ENCODE results near the gene BPIFA2. TPM values are rescaled to one million over a fixed set of nuclear protein-coding genes. Genes with fewer than 3 reads are reported as not detected.

BPIFA2 gene
- total RNA-seq, 1 experiment from 2014 or later, result not detected

GRCh38 chr20:33124994-33125393, 43.0 kb upstream of the BPIFA2 start:
- ChIA-PET RAD21 (ENCODE audit: low non-redundant PET in 1 of 2, low total read pairs in 2 of 2, uncharacterized antibody in 2 of 2, unreplicated experiment in 2 of 2) (no interaction called here), CTCF (no interaction called here), POLR2A (no interaction called here)
- Histone ChIP-seq H3K9me3 (ENCODE audit: control insufficient read depth in 1 of 2, insufficient read depth in 1 of 2, low read depth in 1 of 2, low read length in 2 of 2) (no peaks in the 10 kb centered on the region), H3K36me3 (ENCODE audit: control insufficient read depth in 1 of 2, insufficient read depth in 2 of 2, low read length in 2 of 2) (no peaks in the 10 kb centered on the region), H3K4me3 (replicated peaks in 1 of 2; ENCODE audit: low read depth in 1 of 2, low read length in 2 of 2) (no peak overlapping the region), H3K9me2 (ENCODE audit: insufficient read depth) (no peaks in the 10 kb centered on the region), H3K79me2 (ENCODE audit: insufficient read depth, low read length) (no peaks in the 10 kb centered on the region), H3K27me3 (ENCODE audit: insufficient read depth, low read length) (0 out of 2 replicates have a peak, but pooled peaks cover 5% of the 10 kb centered on the region), H3K4me1 (ENCODE audit: control insufficient read depth in 1 of 2, insufficient read depth in 2 of 2, low read length in 2 of 2) (peaks cover 3 to 7% of the 10 kb centered on the region in 2 experiments; a peak in 3 of 4 replicates), H3K9ac (ENCODE audit: low read length) (no peak overlapping the region), H4K20me1 (ENCODE audit: insufficient read depth) (no peaks in the 10 kb centered on the region), H3K4me2 (ENCODE audit: low read length) (no peak overlapping the region), H2AFZ (ENCODE audit: low read depth, low read length, poor library complexity, severe bottlenecking) (no peak overlapping the region), H3K27ac (ENCODE audit: low read depth, low read length) (no peak overlapping the region)
- TF ChIP-seq ELF1 (IDR thresholded peaks at IDR 0.05; ENCODE audit: borderline replicate concordance, low read depth), result no peak
- no peak for TF ChIP-seq JUND (IDR thresholded peaks at IDR 0.05)
- no peak for TF ChIP-seq CBX3 (IDR thresholded peaks at IDR 0.05; ENCODE audit: low read depth)
- no peak for TF ChIP-seq EZH2phosphoT487 (IDR thresholded peaks at IDR 0.05; ENCODE audit: borderline replicate concordance)
- TF ChIP-seq ZFX (IDR thresholded peaks at IDR 0.05), result no peak
- no peak for TF ChIP-seq EZH2 (IDR thresholded peaks at IDR 0.05)
- TF ChIP-seq RAD21 (IDR thresholded peaks at IDR 0.05; ENCODE audit: low read depth), result no peak
- no peak for TF ChIP-seq CEBPB (IDR thresholded peaks at IDR 0.05; ENCODE audit: low read depth)
- TF ChIP-seq YY1 (IDR thresholded peaks at IDR 0.05; ENCODE audit: extremely low read depth, insufficient replicate concordance, low read depth, low read length), result no peak
- no peak for TF ChIP-seq EGR1 (IDR thresholded peaks at IDR 0.05; ENCODE audit: low read depth)
- TF ChIP-seq FOSL1 (IDR thresholded peaks at IDR 0.05; ENCODE audit: low read depth), result no peak
- TF ChIP-seq, protein P1, sequence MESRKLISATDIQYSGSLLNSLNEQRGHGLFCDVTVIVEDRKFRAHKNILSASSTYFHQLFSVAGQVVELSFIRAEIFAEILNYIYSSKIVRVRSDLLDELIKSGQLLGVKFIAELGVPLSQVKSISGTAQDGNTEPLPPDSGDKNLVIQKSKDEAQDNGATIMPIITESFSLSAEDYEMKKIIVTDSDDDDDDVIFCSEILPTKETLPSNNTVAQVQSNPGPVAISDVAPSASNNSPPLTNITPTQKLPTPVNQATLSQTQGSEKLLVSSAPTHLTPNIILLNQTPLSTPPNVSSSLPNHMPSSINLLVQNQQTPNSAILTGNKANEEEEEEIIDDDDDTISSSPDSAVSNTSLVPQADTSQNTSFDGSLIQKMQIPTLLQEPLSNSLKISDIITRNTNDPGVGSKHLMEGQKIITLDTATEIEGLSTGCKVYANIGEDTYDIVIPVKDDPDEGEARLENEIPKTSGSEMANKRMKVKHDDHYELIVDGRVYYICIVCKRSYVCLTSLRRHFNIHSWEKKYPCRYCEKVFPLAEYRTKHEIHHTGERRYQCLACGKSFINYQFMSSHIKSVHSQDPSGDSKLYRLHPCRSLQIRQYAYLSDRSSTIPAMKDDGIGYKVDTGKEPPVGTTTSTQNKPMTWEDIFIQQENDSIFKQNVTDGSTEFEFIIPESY (IDR thresholded peaks at IDR 0.05; ENCODE audit: extremely low read depth, insufficient replicate concordance, low read length), result no peak
- TF ChIP-seq, protein P2, sequence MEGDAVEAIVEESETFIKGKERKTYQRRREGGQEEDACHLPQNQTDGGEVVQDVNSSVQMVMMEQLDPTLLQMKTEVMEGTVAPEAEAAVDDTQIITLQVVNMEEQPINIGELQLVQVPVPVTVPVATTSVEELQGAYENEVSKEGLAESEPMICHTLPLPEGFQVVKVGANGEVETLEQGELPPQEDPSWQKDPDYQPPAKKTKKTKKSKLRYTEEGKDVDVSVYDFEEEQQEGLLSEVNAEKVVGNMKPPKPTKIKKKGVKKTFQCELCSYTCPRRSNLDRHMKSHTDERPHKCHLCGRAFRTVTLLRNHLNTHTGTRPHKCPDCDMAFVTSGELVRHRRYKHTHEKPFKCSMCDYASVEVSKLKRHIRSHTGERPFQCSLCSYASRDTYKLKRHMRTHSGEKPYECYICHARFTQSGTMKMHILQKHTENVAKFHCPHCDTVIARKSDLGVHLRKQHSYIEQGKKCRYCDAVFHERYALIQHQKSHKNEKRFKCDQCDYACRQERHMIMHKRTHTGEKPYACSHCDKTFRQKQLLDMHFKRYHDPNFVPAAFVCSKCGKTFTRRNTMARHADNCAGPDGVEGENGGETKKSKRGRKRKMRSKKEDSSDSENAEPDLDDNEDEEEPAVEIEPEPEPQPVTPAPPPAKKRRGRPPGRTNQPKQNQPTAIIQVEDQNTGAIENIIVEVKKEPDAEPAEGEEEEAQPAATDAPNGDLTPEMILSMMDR (IDR thresholded peaks at IDR 0.05 in 2 of 3, conservative IDR thresholded peaks at IDR 0.05 in 1 of 3; ENCODE audit: borderline replicate concordance in 1 of 3, insufficient read depth in 1 of 3, low read depth in 2 of 3, low read length in 2 of 3), result no peak
- no peak for TF ChIP-seq SRF (IDR thresholded peaks at IDR 0.05; ENCODE audit: low read depth)
- no peak for TF ChIP-seq ATF3 (IDR thresholded peaks at IDR 0.05)
- intact Hi-C loops (cut with micrococcal nuclease), result no loop called here
- DNase-seq (ENCODE audit: low read depth, low spot score), result no peak
- no peak for ATAC-seq
- no TSS peak for BruUV-seq (replicated peaks)
